ENCODE results near the gene SLC7A11. TPM values are rescaled to one million over a fixed set of nuclear protein-coding genes. Genes with fewer than 3 reads are reported as not detected.

Gene SLC7A11
- total RNA-seq, 1 experiment from 2014 or later: 10.1 TPM

DNA sequence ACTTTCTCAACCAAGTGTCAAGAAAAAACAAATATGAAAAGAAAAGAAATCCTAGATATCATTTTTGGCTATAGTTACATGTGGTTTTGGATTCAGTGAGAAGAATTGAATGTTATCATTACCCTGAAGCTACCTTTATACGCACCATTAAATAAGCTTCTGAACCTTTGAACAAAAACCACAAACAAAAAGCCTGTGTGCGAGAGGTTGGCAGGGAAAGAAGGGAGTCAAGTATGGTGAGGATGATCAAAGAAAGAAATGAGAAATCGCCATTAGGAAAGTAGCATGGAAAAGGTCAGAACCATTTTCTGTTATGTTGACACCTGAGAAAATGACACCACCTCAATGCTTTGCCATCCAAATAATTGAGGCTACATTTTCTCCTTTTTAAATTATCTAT lies 1.2 kb upstream of the SLC7A11 start (continued):
- TF ChIP-seq E2F1 (CRISPR knock-in tag; IDR thresholded peaks at IDR 0.05): no peak
- TF ChIP-seq ETV6 (CRISPR knock-in tag; IDR thresholded peaks at IDR 0.05): no peak
- no peak for TF ChIP-seq ZBTB43 (CRISPR knock-in tag; IDR thresholded peaks at IDR 0.05)
- TF ChIP-seq, protein P1, sequence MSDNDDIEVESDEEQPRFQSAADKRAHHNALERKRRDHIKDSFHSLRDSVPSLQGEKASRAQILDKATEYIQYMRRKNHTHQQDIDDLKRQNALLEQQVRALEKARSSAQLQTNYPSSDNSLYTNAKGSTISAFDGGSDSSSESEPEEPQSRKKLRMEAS (CRISPR knock-in tag; IDR thresholded peaks at IDR 0.05): no peak
- TF ChIP-seq ZNF281 (CRISPR knock-in tag; IDR thresholded peaks at IDR 0.05): no peak

DNA sequence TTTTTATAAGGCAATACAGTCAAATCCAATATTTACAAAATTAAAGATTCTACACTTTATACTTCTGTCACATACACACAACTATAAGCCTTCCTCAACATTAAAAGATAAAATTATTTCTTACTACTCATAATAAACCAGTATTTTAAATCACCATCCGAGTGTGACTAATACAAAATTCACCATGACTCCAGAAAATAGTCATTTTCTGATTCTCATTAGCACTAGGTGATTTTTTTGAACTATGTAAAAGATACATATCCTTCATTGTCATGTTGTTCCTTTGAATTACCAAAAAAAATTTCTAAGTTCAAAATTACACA lies 646 bp upstream of the SLC7A11 start:
- Mint-ChIP-seq H3K36me3 (no peaks in the 10 kb centered on the region), H3K27me3 (ENCODE audit: low read depth) (no peaks in the 10 kb centered on the region), H3K27ac (peak overlapping the region; percentile 99), H3K4me1 (peaks cover 34% of the 10 kb centered on the region), H3K4me3 (peak overlapping the region; percentile 88), H3K9me3 (no peaks in the 10 kb centered on the region)
- ChIA-PET CTCF (interaction anchor here (1.0 to 1.6 kb wide), 2 partner anchors 252 to 629 kb away, joined by 3 to 6 read pairs; no protein-coding TSS in a partner anchor), POLR2A (interaction anchor here (0.6 to 1.1 kb wide), 11 partner anchors 14 to 774 kb away, joined by 3 to 8 read pairs (median 4); no protein-coding TSS in a partner anchor)
- TF ChIP-seq JAZF1 (CRISPR knock-in tag; IDR thresholded peaks at IDR 0.05) (no peak), NR2C2 (CRISPR knock-in tag; IDR thresholded peaks at IDR 0.05) (no peak), E2F1 (CRISPR knock-in tag; IDR thresholded peaks at IDR 0.05) (no peak), ZNF263 (CRISPR knock-in tag; IDR thresholded peaks at IDR 0.05; ENCODE audit: low read depth) (no peak), MXD4 (CRISPR knock-in tag; IDR thresholded peaks at IDR 0.05; ENCODE audit: borderline replicate concordance) (no peak), ZNF317 (CRISPR knock-in tag; IDR thresholded peaks at IDR 0.05; ENCODE audit: borderline replicate concordance, low read depth) (no peak), ATF2 (CRISPR knock-in tag; IDR thresholded peaks at IDR 0.05; ENCODE audit: borderline replicate concordance, low read depth) (no peak), ETV6 (CRISPR knock-in tag; IDR thresholded peaks at IDR 0.05) (no peak), KAT7 (CRISPR knock-in tag; IDR thresholded peaks at IDR 0.05; ENCODE audit: borderline replicate concordance) (no peak), ELF4 (CRISPR knock-in tag; IDR thresholded peaks at IDR 0.05; ENCODE audit: low read depth) (no peak), ZNF138 (CRISPR knock-in tag; conservative IDR thresholded peaks at IDR 0.05) (no peak), ZBTB21 (CRISPR knock-in tag; IDR thresholded peaks at IDR 0.05; ENCODE audit: borderline replicate concordance) (no peak), ZNF512 (CRISPR knock-in tag; IDR thresholded peaks at IDR 0.05; ENCODE audit: borderline replicate concordance) (no peak), ZNF423 (CRISPR knock-in tag; IDR thresholded peaks at IDR 0.05) (no peak), ESRRA (CRISPR knock-in tag; IDR thresholded peaks at IDR 0.05; ENCODE audit: borderline replicate concordance) (no peak), ZNF671 (CRISPR knock-in tag; IDR thresholded peaks at IDR 0.05) (no peak), SMAD4 (CRISPR knock-in tag; IDR thresholded peaks at IDR 0.05) (no peak)
- TF ChIP-seq, protein P2, sequence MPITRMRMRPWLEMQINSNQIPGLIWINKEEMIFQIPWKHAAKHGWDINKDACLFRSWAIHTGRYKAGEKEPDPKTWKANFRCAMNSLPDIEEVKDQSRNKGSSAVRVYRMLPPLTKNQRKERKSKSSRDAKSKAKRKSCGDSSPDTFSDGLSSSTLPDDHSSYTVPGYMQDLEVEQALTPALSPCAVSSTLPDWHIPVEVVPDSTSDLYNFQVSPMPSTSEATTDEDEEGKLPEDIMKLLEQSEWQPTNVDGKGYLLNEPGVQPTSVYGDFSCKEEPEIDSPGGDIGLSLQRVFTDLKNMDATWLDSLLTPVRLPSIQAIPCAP (CRISPR knock-in tag; IDR thresholded peaks at IDR 0.05): no peak
- TF ChIP-seq, protein P3, sequence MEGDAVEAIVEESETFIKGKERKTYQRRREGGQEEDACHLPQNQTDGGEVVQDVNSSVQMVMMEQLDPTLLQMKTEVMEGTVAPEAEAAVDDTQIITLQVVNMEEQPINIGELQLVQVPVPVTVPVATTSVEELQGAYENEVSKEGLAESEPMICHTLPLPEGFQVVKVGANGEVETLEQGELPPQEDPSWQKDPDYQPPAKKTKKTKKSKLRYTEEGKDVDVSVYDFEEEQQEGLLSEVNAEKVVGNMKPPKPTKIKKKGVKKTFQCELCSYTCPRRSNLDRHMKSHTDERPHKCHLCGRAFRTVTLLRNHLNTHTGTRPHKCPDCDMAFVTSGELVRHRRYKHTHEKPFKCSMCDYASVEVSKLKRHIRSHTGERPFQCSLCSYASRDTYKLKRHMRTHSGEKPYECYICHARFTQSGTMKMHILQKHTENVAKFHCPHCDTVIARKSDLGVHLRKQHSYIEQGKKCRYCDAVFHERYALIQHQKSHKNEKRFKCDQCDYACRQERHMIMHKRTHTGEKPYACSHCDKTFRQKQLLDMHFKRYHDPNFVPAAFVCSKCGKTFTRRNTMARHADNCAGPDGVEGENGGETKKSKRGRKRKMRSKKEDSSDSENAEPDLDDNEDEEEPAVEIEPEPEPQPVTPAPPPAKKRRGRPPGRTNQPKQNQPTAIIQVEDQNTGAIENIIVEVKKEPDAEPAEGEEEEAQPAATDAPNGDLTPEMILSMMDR (IDR thresholded peaks at IDR 0.05): no peak
- TF ChIP-seq, protein P4, sequence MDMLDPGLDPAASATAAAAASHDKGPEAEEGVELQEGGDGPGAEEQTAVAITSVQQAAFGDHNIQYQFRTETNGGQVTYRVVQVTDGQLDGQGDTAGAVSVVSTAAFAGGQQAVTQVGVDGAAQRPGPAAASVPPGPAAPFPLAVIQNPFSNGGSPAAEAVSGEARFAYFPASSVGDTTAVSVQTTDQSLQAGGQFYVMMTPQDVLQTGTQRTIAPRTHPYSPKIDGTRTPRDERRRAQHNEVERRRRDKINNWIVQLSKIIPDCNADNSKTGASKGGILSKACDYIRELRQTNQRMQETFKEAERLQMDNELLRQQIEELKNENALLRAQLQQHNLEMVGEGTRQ (CRISPR knock-in tag; IDR thresholded peaks at IDR 0.05): no peak
- no peak for DNase-seq (ENCODE audit: low spot score)
- ATAC-seq: no peak

Data from WTC11 (cell line).